Mononuclear cell (primary cell): ENCODE measurements around the gene VPREB3. TPM values are rescaled to one million over a fixed set of nuclear protein-coding genes. Genes with fewer than 3 reads are reported as not detected.
A peak's percentile ranks its signal among the peaks of the same experiment; 100 is the strongest.

Source experiments
- H3K27me3 ChIP-seq: 2 replicates; pipeline ENCODE4 v1.6.0; 2011; ENCODE audit warnings: low read length, control low read depth; ENCODE audit not compliant: insufficient read depth
- H3K4me1 ChIP-seq: 2 replicates; pipeline ENCODE4 v1.5.1; 2011; ENCODE audit warnings: mild to moderate bottlenecking, low read length, control low read depth; ENCODE audit not compliant: insufficient read depth
- H3K4me3 ChIP-seq: 2 replicates; pipeline ENCODE4 v1.5.1; 2011; ENCODE audit warnings: mild to moderate bottlenecking, low read length, moderate library complexity
- H3K9me3 ChIP-seq: 2 replicates; pipeline ENCODE4 v1.5.1; 2011; ENCODE audit warnings: low read depth, mild to moderate bottlenecking, control low read depth, low read length
- total RNA-seq: library from RNA; depleted of rRNA; stranded (reverse); fragments of >200 nt; gene quantifications from one replicate; pipeline ENCODE4 v1.2.3, GENCODE V29; 2012

The VPREB3 gene
- total RNA-seq, 1 donor, result 0.42 TPM

GRCh38 chr22:23775779-23776375 is 21.7 kb upstream of the VPREB3 start:
- Histone ChIP-seq H3K4me1 (peaks cover 16% of the 10 kb centered on the region), H3K27me3 (no peaks in the 10 kb centered on the region), H3K9me3 (no peaks in the 10 kb centered on the region), H3K4me3 (no peak overlapping the region)

- H3K4me3 ChIP-seq, result no peak overlapping the region
- H3K27me3 ChIP-seq, result no peaks in the 10 kb centered on the region
- H3K4me1 ChIP-seq, result peaks cover 21% of the 10 kb centered on the region
- H3K9me3 ChIP-seq, result no peaks in the 10 kb centered on the region
Measured at GRCh38 chr22:23774922-23775436, 20.8 kb upstream of the VPREB3 start.

GRCh38 chr22:23774114-23774921 is 20.1 kb upstream of the VPREB3 start:
- H3K4me1 ChIP-seq, result peaks cover 21% of the 10 kb centered on the region
- H3K9me3 ChIP-seq, result no peaks in the 10 kb centered on the region
- H3K27me3 ChIP-seq, result no peaks in the 10 kb centered on the region
- no peak overlapping the region for H3K4me3 ChIP-seq

- Histone ChIP-seq H3K4me3 (no peak overlapping the region), H3K9me3 (no peaks in the 10 kb centered on the region), H3K27me3 (no peaks in the 10 kb centered on the region), H3K4me1 (peaks cover 23% of the 10 kb centered on the region)
Measured at GRCh38 chr22:23773483-23774113, 19.4 kb upstream of the VPREB3 start.

GRCh38 chr22:23772649-23773473 is 18.6 kb upstream of the VPREB3 start, which contains the start of gene MMP11:
TSS of gene MMP11 (plus strand) at chr22:23772849. CDS start at chr22:23772871, 22 bp downstream.
- peaks cover 29% of the 10 kb centered on the region for H3K4me1 ChIP-seq
- H3K4me3 ChIP-seq, result peak within 1 kb of the TSS; percentile 19
- no peaks in the 10 kb centered on the region for H3K27me3 ChIP-seq
- no peaks in the 10 kb centered on the region for H3K9me3 ChIP-seq

- no peaks in the 10 kb centered on the region for H3K27me3 ChIP-seq
- peaks cover 29% of the 10 kb centered on the region for H3K4me1 ChIP-seq
- no peaks in the 10 kb centered on the region for H3K9me3 ChIP-seq
- no peak overlapping the region for H3K4me3 ChIP-seq
Measured at GRCh38 chr22:23772315-23772648, 18.1 kb upstream of the VPREB3 start.

GRCh38 chr22:23769321-23769965 is 15.2 kb upstream of the VPREB3 start:
- peaks cover 51% of the 10 kb centered on the region for H3K4me1 ChIP-seq
- H3K27me3 ChIP-seq, result no peaks in the 10 kb centered on the region
- no peaks in the 10 kb centered on the region for H3K9me3 ChIP-seq
- H3K4me3 ChIP-seq, result no peak overlapping the region

GRCh38 chr22:23767673-23768548 is 13.7 kb upstream of the VPREB3 start, which contains the start of gene CHCHD10:
TSS of gene CHCHD10 (minus strand) at chr22:23767972. CDS start at chr22:23767874, 98 bp downstream.
- no peaks in the 10 kb centered on the region for H3K27me3 ChIP-seq
- H3K4me1 ChIP-seq, result peaks cover 67% of the 10 kb centered on the region
- peak within 1 kb of the TSS; percentile 63 for H3K4me3 ChIP-seq
- no peaks in the 10 kb centered on the region for H3K9me3 ChIP-seq

- no peaks in the 10 kb centered on the region for H3K9me3 ChIP-seq
- H3K4me1 ChIP-seq, result peaks cover 69% of the 10 kb centered on the region
- H3K4me3 ChIP-seq, result peak overlapping the region; percentile 63
- H3K27me3 ChIP-seq, result no peaks in the 10 kb centered on the region
Measured at GRCh38 chr22:23767303-23767672, 13.1 kb upstream of the VPREB3 start.

- no peaks in the 10 kb centered on the region for H3K9me3 ChIP-seq
- peaks cover 50% of the 10 kb centered on the region for H3K4me1 ChIP-seq
- no peaks in the 10 kb centered on the region for H3K27me3 ChIP-seq
- no peak overlapping the region for H3K4me3 ChIP-seq
Measured at GRCh38 chr22:23764899-23765881, 11.0 kb upstream of the VPREB3 start.

GRCh38 chr22:23763954-23764353 is 9.7 kb upstream of the VPREB3 start:
- Histone ChIP-seq H3K9me3 (no peaks in the 10 kb centered on the region), H3K4me3 (no peak overlapping the region), H3K27me3 (no peaks in the 10 kb centered on the region), H3K4me1 (peaks cover 50% of the 10 kb centered on the region)

- Histone ChIP-seq H3K4me1 (peaks cover 48% of the 10 kb centered on the region), H3K4me3 (peak overlapping the region; percentile 27), H3K27me3 (no peaks in the 10 kb centered on the region), H3K9me3 (no peaks in the 10 kb centered on the region)
Measured at GRCh38 chr22:23763579-23763945, 9.3 kb upstream of the VPREB3 start.
